Ovary (tissue), 3 donors: Measurements from ENCODE around the gene TRPM2.

Experiments used
- EP300 ChIP-seq: sonication (generic); formaldehyde crosslinking; IDR thresholded peaks from one replicate; pipeline ENCODE4 v1.6.1; 2017; ENCODE audit warnings: antibody characterized with exemption
- POLR2A ChIP-seq: fragments of 450-650 bp; IDR thresholded peaks from one replicate; pipeline ENCODE4 v1.6.1; 2017; ENCODE audit warnings: antibody characterized with exemption, mild to moderate bottlenecking, moderate library complexity
- TF ChIP-seq, protein P1 (sequence below), 3 donors: fragments of 450-650 bp in 2 of 3; fragments of 200-600 bp in 1 of 3; IDR thresholded peaks; one replicate each; pipeline versions ENCODE4 v1.5.1 to v1.8.0; 2016 to 2022; ENCODE audit warnings: antibody characterized with exemption in 3 of 3, mild to moderate bottlenecking in 1 of 3
- donor health status: DM: no; HTN: no; CAD: no.

DNA sequence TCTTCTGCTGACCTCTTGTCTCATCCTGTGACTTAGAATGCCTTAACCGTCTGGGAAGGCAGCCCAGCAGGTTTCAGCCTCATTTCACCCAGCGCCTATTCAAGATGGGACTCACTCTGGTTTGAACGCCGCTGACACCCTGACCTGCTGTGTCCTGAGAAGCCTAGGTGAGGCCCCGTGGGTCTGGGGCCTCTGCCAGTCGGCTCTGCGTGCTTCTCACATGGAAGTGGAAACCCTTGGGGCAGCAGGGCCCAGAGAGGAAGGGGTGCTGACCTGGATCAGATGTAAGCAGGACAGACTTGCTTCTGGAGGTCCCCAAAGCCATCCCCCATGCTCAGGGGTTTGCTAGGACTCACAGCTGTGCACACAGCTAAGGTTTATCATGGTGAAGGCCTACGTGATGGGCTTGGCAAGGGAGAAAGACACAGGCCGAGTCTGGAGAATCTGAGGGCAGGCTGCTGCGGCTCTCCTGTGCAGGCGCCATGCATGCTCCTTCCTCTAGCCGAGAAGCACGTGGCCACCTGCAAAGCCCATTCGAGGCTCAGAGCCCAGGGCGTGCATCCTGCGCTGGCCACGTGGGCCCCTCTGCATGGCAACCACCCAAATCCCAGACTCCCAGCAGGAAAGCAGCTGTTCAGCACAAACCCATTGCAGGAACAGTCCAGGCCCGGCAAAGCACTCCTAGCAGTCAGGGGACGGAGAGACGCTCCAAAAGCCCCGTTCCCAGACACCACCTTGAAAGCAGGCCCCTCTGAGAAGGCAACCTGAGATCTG lies 3.8 kb downstream of the TRPM2 start:
- TF ChIP-seq, protein P1, sequence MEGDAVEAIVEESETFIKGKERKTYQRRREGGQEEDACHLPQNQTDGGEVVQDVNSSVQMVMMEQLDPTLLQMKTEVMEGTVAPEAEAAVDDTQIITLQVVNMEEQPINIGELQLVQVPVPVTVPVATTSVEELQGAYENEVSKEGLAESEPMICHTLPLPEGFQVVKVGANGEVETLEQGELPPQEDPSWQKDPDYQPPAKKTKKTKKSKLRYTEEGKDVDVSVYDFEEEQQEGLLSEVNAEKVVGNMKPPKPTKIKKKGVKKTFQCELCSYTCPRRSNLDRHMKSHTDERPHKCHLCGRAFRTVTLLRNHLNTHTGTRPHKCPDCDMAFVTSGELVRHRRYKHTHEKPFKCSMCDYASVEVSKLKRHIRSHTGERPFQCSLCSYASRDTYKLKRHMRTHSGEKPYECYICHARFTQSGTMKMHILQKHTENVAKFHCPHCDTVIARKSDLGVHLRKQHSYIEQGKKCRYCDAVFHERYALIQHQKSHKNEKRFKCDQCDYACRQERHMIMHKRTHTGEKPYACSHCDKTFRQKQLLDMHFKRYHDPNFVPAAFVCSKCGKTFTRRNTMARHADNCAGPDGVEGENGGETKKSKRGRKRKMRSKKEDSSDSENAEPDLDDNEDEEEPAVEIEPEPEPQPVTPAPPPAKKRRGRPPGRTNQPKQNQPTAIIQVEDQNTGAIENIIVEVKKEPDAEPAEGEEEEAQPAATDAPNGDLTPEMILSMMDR (IDR thresholded peaks at IDR 0.05), result no peak
- TF ChIP-seq EP300, result no peak
- TF ChIP-seq POLR2A, result no peak
